Activated naive CD4-positive, alpha-beta T cell treated with Interleukin-2 at 50 U/mL for 16 hours (primary cell): ENCODE measurements around the gene MARCHF10.
"Not testable (repeated sequence)": the region's sequence is repeated elsewhere in the genome, so short reads cannot be mapped to it uniquely, and the experiment has no call there.

Source experiments
- DNase-seq: peaks from one replicate; pipeline ENCODE4 v3.0.0-alpha.2; 2020

MARCHF10 gene

DNA sequence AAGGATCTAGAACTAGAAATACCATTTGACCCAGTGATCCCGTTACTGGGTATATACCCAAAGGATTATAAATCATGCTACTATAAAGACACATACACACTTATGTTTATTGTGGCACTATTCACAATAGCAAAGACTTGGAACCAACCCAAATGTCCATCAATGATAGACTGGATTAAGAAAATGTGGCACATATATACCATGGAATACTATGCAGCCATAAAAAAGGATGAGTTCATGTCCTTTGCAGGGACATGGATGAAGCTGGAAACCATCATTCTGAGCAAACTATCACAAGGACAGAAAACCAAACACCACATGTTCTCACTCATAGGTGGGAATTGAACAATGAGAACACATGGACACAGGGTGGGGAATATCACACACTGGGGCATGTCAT, 22.1 kb downstream of the MARCHF10 start:
- DNase-seq: not testable (repeated sequence)

DNA sequence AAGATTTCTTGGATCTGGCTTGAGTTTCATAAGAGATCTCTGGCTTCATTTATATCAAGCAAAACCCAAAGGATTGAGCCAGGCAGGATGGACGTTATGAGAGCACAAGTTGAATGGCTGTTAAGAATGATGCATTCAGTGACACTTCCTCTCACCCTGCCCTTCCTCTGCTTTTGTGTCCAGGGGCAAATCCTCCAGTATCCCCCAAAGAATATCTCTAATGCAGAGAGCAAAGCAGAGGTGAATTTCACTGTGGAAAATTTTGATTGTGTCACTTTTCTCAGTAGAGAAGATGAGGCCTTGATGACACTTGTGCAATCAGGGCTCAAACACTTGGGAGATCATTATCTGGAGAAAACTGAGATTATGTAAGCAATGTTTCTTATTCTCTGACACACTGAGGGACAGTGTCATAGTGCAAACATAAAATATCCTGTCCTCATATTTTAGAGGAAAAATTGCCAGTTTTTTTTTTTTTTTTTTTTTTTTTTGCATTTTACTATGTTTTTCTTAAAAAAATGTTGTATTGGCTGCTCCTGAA, 25.3 kb downstream of the MARCHF10 start:
- DNase-seq: no peak

DNA sequence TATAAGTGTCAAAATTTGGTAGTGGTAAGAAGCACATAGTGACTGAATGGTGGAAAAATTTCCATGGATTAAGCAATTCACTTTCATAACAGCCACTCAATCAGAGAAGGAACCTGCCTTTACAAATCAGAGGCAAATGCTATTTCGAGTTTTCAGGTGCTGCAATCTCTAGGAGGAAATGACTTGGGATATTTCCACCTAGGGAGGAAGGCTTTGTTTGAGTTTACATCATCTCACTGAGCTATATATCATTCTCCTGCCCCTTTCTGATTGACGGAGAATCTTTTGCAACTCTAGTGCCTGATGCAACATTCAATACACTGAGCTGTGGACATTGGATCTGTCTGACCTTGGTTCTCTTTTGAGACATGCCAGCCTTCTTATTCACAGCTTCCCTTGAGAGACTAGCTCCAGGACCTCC, 26.3 kb downstream of the MARCHF10 start:
- no peak for DNase-seq

DNA sequence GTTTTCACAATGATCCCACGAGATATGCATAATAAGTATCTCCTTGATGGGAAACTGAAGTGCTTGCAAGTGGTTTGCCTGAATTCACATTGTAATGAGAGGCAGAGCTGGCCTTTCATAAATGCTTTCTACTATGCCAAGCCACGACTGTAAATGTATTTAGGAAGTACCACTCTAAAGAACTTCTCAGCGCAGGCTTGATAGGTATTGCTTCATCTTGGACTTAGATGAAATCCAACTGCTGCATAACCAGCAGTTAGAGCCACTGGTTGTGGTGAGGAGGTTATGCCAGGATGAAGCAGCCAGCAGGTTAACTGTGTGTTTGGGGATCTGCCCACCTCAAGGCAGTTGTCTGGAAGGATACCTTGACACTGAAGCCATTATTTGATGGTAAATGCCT, 26.8 kb downstream of the MARCHF10 start:
- DNase-seq: no peak

DNA sequence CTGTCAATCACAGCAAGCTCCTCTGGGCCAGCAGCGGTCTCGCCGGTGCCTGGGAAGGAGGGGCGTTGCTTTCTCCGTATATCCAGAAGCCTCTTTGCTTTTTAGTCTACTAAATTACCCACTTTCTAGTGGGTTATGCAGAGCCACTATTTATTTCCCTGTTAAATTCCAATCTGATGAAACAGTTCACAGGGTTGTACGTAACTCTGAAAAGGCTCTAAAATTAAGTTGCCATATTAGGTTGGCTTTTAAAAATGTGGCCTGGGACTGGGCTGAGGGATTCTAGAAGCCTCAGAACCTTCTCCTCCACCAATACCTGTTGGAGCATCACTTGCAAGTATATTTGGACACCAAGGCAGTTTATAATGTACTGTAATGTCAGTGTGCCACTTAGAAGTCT, 27.2 kb downstream of the MARCHF10 start:
- DNase-seq: no peak

DNA sequence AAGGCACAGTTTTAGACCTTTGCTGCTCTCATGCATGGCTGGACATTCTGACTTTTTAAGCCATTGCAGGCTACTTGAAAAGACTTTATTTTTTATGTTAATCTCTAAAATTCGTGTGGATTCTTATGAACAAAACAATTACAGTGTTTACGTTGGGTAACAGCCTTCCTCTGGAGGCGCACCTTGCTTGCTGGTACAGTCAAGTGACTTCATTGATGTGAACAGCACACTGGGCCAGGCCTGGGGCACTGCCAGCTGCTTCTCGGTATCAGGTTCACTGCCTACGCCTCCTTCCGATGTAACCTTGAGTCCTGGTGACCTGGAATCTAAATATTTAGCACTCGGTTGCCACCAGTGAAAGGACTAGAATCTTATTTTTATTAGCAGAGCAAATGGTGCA, 27.8 kb downstream of the MARCHF10 start:
- no peak for DNase-seq

DNA sequence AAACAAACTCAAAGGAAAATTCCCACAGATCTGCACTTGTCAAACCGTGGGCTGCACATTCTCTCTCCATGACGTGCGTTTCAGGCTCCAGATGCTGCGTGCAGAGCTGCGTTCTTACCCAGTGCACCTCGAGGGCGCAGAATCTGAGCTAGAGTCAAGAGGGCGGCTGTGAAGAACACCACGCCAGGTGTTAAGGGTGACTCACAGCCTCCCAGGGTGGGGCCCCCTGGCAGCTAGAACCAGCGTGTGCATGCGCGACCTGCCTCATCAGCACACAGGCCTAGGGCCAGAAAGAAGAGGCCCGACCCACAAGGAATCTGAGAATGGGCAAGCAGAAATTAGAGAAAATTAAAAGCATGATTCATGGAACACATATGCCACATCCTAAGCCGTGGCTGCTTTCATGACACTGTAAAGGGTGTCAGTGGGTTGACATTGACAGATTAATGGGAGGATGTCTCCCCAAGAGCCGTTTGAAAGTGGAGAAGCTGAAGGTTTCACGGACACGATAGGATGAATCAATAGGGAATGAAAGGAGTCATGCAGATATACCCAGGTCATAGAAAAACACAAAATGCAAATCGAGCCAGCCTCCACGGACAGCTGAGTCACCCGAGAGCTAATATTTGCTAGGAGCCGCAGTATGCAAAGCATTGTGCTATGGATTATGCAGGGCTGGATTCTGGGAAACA, 29.0 kb downstream of the MARCHF10 start:
- no peak for DNase-seq

DNA sequence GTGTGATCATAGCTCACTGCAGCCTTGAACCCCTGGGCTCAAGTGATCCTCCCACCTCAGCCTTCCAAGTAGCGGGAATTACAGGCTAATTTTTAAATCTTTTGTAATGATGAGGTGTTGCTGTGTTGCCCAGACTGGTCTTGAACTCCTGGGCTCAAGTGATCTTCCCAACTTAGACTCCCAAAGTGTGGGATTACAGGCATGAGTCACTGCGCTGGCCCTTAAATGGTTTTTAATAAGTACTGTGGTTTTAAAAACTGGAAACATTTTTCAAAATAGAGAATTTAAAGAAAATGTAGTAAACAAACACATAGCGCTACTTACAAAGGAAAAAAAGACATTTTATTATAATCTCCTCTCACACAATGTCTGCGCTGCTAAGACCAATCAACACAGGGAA, 32.2 kb downstream of the MARCHF10 start:
- DNase-seq: no peak

DNA sequence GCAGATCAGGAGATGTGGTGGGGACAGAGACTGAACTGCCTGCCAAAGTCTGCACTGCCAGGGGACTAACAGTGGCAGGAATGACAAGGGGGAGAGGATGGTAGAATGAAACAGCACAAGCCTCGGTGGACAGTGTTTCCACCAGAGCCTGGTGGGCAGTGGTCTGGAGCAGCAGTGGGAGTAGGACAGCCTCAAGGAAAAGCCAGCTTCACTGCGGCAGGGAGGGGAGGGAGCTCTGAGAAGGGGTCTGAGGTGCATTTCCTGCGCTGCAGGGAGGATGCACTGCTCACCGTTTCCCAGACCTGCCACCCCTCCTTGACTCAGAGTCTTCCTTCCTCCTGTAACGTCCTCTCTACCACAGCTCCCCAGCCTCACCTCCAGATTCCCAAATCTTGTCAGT, 33.8 kb downstream of the MARCHF10 start:
- DNase-seq: no peak

DNA sequence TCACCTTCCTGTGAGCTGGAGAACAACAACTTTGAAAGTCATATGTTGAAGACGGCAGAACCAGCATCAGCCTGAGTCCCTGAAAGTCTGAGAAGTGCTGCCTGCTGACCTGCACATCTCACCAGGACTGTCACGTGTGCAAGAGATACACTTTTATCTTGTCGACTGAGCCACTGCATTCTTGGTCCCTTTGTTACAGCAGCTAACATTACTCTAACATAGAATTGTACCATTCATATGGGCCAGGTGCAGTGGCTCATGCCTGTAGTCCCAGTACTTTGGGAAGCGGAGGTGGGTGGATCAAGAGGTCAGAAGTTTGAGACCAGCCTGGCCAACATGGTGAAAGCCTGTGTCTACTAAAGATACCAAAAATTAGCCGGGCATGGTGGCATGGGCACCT, 40.1 kb downstream of the MARCHF10 start:
- DNase-seq: no peak

DNA sequence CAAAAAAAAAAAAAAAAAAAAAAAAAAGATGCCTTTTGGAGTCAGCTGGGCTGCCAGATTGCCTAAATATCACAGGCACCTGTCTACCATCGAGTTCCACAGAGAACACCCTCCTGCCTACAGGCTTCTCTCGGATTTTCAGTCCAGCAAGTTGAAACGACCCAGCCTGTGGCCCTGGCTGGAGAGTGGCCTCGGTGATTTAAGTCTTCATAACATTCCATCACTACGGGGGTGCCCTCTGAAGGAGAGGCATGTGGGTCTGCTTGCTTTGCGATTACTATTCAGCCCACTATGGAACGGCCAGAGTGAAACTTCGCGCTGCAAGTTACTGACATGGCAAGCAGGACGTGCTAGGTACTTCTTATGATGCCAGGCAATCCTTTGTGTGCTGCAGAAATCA, 42.8 kb downstream of the MARCHF10 start:
- no peak for DNase-seq

DNA sequence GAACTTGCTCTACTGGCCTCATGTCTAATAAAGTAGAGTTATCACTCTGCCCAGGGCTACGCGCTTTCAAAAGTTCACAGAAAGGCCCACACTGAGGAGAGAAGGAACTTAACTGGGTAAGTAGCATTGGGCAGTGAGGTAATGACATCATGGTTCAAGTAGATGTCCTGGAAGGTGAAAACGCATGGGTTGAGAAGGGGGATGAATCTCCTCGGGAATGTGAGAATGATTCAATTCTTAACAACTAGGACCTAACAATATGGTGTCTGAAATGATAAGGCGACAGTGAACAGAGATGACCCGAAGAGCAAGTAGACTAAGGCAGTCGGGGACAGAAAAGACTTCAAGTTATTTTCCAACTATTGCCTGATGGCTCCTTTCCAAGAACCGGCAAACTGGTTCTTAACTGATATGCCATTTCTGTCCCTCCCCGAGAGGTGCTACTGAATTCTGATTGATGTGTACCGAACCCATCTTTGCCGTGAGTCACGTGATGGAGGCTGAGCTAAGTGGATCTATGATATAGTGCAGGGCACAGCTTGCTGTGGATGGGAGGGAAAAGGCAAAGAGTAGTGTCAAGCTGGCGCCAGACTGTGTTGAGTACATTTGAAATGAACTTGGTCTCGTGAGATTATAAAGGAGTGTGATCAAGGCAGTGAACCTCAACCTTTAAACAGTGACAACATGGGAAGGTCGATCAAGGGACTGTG, 44.1 kb downstream of the MARCHF10 start:
- DNase-seq: no peak

DNA sequence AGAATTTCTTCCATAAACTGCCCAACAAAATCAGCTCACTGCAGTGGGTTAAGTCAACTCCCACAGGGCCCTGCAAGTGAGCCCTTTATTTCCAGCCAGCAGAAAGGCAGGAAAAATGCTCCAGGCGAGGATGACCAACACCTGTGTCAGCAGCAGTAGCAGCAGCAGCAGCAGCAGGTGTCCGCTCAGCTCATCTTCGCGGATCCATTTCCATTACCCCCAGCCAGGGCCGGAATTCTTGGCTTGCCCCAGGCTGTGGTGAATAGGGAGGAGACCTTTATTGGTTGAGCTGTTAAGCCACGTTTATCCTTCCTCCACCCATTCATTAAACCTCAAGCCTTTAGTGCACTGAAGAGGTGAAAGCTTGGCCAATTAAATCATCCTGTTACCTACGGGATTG, 46.2 kb downstream of the MARCHF10 start:
- no peak for DNase-seq

DNA sequence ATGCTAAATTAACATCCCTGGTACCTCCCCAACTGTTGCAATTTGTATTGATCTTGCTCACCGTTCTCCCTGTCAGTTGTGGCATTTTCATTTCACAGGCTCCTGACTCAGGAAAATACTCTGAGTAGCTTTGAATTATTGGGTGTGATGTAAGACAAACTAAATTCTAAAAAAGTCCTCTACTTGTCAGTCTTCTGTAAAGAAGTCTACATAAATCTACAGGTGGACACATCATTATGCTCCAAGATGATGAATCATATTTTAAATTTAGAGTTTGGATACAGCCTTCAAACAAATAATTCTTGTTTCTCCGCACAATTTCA, 47.2 kb downstream of the MARCHF10 start:
- DNase-seq: no peak

DNA sequence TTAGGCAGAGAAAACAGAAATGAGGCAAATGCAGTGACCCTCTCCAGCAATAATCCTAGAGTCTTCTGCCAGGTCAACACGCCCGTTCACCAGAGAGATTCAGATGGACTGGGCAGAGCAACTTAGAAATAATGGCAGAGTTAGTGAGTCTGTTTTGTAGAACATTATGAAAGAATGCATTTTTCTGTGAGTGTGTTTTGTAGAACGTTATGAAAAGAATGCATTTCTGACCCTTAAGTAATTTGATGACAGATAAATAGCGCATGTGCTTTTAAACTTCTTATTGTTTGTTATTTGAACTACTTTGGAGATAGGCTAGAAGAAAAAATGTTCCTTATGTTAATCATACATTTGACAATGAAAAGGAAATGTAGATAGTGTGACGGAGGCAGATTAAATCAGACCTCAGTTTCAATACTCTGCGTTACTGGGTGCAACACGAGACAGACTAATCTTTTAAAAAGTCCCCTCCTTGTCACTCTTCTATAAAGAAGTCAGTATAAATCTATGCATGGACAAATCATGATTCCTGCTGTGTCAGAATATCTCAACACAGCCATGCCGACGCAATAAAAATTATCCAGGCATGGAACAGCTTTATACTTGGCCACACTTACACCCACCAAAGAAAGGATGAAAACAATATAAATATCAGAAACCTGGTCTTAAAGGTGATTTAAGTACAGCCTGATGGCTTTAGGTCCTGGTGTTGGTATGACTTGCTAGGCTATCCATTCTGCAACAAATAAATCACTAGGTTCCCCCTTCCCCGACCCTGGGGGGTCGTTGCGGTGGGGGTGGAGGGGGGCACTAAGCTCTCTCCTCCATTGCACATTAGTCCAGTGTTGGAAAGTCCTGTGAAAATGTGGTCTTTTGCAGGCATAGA, 47.8 kb downstream of the MARCHF10 start:
- DNase-seq: no peak

DNA sequence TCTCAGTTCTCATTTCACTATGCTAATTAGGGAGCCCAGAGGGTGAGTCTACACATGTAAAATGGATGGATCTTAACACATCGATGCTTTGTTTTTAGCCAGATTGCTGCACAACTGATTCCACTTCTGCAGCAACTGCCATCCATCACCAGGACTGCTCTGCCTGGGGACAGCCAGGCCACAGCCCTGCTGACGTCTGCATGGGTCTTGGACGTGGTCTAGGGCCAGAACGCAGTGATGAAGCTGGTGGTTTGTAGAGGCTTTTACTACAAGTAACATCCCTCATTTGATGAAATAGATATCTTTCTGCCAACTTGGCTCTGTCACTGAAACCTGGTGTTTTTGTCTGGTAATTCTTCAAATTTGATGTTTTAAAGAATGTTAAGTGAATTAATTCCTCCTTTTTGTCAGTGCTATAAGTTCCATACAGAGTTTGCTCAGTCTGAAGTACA, 50.6 kb downstream of the MARCHF10 start:
- no peak for DNase-seq

DNA sequence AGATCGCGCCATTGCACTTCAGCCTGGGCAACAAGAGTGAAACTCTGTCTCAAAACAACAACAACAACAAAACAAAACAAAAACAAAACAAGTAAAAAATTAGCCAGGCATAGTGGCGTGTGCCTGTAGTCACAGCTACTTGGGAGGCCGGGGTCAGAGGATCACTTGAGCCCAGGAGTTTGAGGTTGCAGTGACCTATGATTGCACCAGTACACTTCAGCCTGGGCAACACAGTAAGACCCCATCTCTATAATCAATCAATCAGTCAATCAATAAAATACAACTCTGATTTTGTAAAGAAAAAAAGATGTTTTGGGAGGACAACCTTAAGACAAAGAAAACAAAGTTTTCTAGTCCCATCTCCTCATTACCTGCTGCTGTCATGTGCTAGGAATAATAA, 51.9 kb downstream of the MARCHF10 start:
- no peak for DNase-seq

DNA sequence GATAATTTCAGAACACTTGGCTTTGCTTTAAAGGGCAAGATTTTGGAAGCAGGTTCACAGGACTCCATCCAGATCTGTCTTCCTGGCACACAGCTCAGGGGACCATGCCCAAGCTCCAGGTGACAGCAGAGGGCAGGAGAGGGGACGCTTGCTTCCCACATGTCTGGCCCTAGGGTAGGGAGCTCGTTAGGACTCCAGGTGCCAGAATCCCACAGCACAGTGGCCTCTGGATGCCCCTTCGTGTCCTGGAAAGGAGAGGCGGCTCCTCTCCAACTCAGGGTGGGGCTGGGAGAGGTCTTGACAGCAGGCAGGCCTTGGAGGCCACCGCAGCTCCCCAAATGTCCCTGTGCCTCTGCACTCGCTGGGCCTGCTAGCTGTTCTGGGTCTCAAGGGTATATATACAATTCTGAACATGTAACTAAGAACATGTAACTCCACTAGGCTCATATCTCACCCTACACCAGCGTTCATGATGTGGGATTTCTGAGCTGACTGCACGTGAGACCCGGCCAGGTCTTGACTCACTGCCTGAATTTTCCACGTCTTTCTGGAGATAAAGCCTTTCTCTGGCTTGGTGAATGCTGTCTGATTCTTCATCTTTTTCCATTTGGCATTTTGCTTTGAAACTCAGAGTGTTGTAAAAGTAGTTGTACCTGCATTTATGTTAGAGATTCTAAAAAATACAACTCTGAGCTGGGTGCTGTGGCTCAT, 52.8 kb downstream of the MARCHF10 start:
- no peak for DNase-seq

DNA sequence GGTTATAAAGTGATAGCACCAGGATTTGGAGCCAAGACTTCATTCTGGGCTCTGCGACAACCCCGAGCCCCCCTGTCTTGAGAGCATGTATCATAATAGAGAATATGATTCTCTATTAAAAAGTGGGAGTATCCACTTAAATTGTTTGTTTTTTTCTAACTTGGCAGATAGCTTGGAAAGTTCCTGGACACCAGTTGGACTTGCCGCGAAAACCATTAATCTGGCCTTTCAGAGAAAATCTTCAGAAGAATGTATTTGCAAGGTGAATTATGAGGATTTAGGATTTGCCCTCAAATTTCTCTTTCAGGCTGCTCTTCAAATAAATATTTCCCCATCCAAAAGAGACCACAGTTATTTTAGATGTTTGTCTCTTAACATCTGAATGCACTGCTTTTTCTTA, 53.5 kb downstream of the MARCHF10 start:
- DNase-seq: no peak

DNA sequence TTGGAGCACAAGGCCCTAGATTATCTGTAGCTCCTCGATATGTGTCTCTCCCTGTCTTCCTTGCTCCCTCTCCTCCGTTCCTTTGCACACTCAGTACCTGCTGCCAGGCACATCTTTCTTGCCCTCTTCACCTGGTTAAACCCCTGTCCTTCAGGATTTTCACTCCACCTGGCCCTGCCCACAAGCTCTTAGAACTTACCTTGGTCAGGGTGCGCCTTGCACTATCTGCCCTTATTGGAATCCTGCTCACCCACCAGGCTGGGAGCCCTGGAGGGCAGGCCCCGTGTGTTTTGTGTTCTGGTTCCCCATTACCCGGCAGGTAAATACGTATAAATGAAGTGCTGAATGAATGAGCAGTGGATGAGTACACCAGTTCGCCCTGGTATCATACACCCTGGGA, 54.6 kb downstream of the MARCHF10 start:
- no peak for DNase-seq

DNA sequence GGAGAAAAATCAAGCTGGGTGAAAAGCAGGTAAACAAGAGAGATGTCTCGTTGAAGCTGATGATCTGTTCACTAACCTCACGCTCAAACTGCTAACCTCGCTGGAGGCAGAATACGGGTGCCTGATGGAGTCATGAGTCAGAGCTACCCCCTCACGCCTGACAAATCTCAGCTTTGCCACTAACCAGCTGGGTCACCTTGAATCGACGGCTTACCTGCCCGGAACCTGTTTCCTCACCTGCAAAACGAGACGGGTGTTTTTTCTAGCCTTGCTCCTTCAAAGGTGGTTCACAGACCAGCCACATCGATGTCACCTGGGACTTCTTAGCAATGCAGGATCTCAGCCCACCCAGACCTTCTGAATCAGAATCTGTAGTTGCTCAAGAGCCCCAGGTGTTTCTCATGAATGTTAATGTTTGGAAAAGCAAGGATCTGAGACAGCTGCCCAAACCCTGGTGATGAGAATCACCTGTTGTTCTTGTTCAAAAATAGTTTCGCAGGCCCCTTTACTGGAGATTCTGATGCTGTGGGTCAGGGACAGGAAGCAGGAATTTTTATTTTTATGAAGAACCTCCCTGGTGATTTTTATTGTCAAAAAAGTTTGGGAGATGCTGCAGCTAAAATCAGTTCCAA, 56.9 kb downstream of the MARCHF10 start:
- no peak for DNase-seq

DNA sequence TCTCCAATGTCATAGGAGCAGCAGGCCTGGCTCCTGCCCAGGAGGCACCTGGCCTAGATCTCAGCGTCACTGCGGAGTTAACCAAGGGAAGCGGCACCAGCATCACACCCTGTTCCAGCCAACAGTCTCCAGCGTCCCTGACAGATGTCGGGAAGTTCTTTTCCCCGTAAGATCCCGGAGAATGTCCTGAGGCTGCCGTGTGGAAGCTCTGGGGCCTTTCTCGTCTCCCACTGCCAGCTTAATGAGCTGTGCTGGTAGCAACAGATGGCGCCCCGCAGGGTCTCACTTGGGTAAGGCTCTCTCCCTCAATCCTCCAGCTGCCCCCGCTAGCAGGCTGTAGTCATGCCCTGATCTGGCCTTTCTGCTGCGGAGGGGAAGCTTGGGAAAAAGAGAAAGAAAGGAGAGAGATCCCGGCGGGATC, 57.5 kb downstream of the MARCHF10 start:
- DNase-seq: no peak
